Testis (tissue), 2 donors: ENCODE measurements around the gene CLIC4.

Experiments
- POLR2A ChIP-seq: fragments of 450-650 bp; IDR thresholded peaks from one replicate; pipeline ENCODE4 v1.6.1; 2017; ENCODE audit warnings: antibody characterized with exemption, mild to moderate bottlenecking, moderate library complexity
- TF ChIP-seq, protein P1 (sequence below), 3 experiments: fragments of 450-650 bp in 2 of 3; fragments of 200-600 bp in 1 of 3; sonication (generic) in 1 of 3; IDR thresholded peaks; one replicate each; pipeline ENCODE4 v1.5.1; 2016 to 2019; ENCODE audit warnings: antibody characterized with exemption in 3 of 3, mild to moderate bottlenecking in 2 of 3, moderate library complexity in 1 of 3

DNA sequence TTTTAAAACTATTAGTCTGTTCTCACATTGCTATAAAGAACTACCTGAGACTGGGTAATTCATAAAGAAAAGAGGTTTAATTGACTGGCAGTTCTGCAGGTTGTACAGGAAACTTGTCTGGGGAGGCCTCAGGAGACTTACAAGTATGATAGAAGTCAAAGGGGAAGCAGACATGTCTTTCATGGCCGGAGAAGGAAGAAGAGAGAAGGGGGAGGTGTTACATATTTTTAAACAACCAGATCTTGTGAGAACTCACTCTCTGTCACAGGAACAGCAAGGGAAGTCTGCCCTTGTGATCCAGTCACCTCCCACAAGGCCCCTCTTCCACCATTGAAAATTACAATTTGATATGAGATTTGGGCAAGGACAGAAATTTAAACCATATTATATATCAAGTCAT, 55.9 kb downstream of the CLIC4 start:
- TF ChIP-seq, protein P1, sequence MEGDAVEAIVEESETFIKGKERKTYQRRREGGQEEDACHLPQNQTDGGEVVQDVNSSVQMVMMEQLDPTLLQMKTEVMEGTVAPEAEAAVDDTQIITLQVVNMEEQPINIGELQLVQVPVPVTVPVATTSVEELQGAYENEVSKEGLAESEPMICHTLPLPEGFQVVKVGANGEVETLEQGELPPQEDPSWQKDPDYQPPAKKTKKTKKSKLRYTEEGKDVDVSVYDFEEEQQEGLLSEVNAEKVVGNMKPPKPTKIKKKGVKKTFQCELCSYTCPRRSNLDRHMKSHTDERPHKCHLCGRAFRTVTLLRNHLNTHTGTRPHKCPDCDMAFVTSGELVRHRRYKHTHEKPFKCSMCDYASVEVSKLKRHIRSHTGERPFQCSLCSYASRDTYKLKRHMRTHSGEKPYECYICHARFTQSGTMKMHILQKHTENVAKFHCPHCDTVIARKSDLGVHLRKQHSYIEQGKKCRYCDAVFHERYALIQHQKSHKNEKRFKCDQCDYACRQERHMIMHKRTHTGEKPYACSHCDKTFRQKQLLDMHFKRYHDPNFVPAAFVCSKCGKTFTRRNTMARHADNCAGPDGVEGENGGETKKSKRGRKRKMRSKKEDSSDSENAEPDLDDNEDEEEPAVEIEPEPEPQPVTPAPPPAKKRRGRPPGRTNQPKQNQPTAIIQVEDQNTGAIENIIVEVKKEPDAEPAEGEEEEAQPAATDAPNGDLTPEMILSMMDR (IDR thresholded peaks at IDR 0.05), result no peak
- no peak for TF ChIP-seq POLR2A
